ENCODE measurements around the gene MRPL10. TPM values are rescaled to one million over a fixed set of nuclear protein-coding genes. Genes with fewer than 3 reads are reported as not detected.

MRPL10 gene
- total RNA-seq, 2 experiments from 2014 or later, result 49.0 to 51.4 TPM

DNA sequence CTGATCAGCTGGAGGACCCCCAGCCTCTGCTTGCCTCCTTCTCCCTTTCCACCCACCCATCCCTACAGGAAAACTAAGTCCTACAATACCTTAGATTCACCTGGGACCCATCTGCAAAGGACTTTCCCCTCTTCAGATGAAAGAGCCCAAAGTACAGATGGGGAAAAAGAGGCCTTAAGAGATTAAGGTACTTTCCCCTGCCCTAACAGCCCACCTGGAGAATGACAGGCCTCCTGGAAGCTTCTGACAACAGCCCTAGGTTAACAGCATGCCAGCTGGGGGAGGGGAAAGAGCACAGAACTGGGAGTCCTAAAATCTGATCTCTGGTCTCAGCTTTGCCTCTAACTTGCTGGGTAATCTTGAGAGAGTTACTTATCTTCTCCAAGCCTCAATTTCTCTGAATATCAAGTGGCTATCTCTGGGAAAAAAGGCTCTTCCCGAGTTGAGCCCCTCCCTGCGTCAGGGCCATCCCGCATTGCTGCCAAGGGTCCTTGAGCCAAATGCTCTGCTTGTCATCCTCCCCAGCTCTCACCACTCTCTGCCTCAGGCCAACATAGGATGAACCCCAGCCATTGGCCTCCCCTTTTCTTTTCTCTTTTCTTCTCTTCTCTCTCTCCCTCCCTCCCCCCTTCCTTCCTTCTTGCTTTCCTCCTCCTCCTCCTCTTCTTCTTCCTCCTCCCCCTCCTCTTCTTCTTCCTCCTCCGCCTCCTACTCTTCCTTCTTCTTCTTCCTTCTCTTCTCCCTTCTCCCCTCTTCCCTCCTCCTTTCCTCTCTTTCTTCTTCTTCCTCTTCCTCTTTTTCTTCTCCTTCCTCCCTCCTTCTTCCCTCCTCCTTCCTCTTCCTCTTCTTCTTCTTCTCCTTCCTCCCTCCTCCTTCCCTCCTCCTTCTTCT lies 42.1 kb upstream of the MRPL10 start:
- intact Hi-C loops (cut with DNase I, micrococcal nuclease), result no loop called here
- POLR2A ChIA-PET, result no interaction called here

DNA sequence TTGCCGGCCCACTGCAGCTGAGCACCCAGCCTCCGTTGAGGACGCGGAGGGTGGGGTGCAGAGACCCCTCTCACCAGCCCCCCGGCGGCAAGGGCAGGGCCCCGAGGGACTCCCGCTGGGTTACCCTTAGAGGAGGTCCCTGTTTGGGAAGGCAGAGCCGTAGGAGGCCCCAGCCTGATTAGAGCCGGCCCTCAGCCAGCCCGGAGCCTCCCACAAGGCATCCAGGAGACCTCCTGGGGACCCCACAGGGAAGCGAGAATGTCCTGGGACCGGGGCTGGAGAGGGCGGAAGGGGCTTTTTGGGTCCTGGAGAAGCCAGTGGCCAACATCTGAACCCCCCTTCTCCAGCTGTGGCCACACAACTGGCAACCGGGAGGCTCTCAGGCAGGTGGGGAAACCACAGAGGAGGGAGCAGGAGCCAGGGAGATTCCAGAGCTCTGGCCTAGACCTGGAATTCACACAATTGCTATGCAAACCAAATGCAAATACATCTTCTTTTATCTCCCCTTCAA lies 41.4 kb upstream of the MRPL10 start:
- Histone ChIP-seq H3K4me1 (ENCODE audit: insufficient read depth, low read length) (no peaks in the 10 kb centered on the region), H3K27ac (ENCODE audit: low read depth in 1 of 2, low read length in 2 of 2) (no peak overlapping the region), H3K9me3 (ENCODE audit: control insufficient read depth in 1 of 2, insufficient read depth in 1 of 2, low read length in 2 of 2) (peaks cover 0 to 8% of the 10 kb centered on the region in 2 experiments), H3K4me3 (ENCODE audit: low read length) (no peak overlapping the region), H3K36me3 (ENCODE audit: insufficient read depth, low read length) (no peaks in the 10 kb centered on the region), H3K27me3 (ENCODE audit: control insufficient read depth in 1 of 2, insufficient read depth in 2 of 2, low read length in 2 of 2) (peaks cover 28 to 42% of the 10 kb centered on the region in 2 experiments)
- CTCF ChIA-PET, result interaction anchor here (1.2 kb wide), 1 partner anchor 31 kb away, joined by 4 read pairs; the partner anchor contains the start of gene SCRN2
- no peaks in the 10 kb centered on the region for H3K9me3 Mint-ChIP-seq
- TF ChIP-seq, protein P1, sequence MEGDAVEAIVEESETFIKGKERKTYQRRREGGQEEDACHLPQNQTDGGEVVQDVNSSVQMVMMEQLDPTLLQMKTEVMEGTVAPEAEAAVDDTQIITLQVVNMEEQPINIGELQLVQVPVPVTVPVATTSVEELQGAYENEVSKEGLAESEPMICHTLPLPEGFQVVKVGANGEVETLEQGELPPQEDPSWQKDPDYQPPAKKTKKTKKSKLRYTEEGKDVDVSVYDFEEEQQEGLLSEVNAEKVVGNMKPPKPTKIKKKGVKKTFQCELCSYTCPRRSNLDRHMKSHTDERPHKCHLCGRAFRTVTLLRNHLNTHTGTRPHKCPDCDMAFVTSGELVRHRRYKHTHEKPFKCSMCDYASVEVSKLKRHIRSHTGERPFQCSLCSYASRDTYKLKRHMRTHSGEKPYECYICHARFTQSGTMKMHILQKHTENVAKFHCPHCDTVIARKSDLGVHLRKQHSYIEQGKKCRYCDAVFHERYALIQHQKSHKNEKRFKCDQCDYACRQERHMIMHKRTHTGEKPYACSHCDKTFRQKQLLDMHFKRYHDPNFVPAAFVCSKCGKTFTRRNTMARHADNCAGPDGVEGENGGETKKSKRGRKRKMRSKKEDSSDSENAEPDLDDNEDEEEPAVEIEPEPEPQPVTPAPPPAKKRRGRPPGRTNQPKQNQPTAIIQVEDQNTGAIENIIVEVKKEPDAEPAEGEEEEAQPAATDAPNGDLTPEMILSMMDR (IDR thresholded peaks at IDR 0.05), result no peak
- H3K4me3 Mint-ChIP-seq, result no peak overlapping the region
- POLR2A ChIA-PET, result no interaction called here
- H3K27me3 Mint-ChIP-seq, result peaks cover 76% of the 10 kb centered on the region
- ATAC-seq (ENCODE audit: poor library complexity) (no peak), DNase-seq (no peak)
- no peak overlapping the region for H3K27ac Mint-ChIP-seq
- no peaks in the 10 kb centered on the region for H3K4me1 Mint-ChIP-seq (ENCODE audit: low read depth)
- intact Hi-C loops (cut with DNase I, micrococcal nuclease), result no loop called here
- H3K36me3 Mint-ChIP-seq (ENCODE audit: low read depth), result no peaks in the 10 kb centered on the region

More for the DNA sequence above, 42.1 kb upstream of the MRPL10 start:
- no peak overlapping the region for H3K4me3 ChIP-seq (ENCODE audit: low read length)
- H3K27me3 Mint-ChIP-seq, result peaks cover 76% of the 10 kb centered on the region
- ATAC-seq (ENCODE audit: poor library complexity), result no peak
- no peak for DNase-seq
- TF ChIP-seq, protein P1 (IDR thresholded peaks at IDR 0.05), result no peak
- H3K9me3 Mint-ChIP-seq, result no peaks in the 10 kb centered on the region
- H3K36me3 Mint-ChIP-seq (ENCODE audit: low read depth), result no peaks in the 10 kb centered on the region
- H3K4me3 Mint-ChIP-seq, result no peak overlapping the region
- no peaks in the 10 kb centered on the region for H3K4me1 Mint-ChIP-seq (ENCODE audit: low read depth)
- H3K9me3 ChIP-seq (ENCODE audit: control insufficient read depth in 1 of 2, insufficient read depth in 1 of 2, low read length in 2 of 2), result peaks cover 0 to 8% of the 10 kb centered on the region in 2 experiments
- H3K4me1 ChIP-seq (ENCODE audit: insufficient read depth, low read length), result no peaks in the 10 kb centered on the region
- CTCF ChIA-PET, result interaction anchor here (1.2 kb wide), 1 partner anchor 32 kb away, joined by 4 read pairs; the partner anchor contains the start of gene SCRN2
- no peaks in the 10 kb centered on the region for H3K36me3 ChIP-seq (ENCODE audit: insufficient read depth, low read length)
- H3K27ac ChIP-seq (ENCODE audit: low read depth in 1 of 2, low read length in 2 of 2), result no peak overlapping the region
- peaks cover 31 to 43% of the 10 kb centered on the region in 2 experiments for H3K27me3 ChIP-seq (ENCODE audit: control insufficient read depth in 1 of 2, insufficient read depth in 2 of 2, low read length in 2 of 2)
- no peak overlapping the region for H3K27ac Mint-ChIP-seq

DNA sequence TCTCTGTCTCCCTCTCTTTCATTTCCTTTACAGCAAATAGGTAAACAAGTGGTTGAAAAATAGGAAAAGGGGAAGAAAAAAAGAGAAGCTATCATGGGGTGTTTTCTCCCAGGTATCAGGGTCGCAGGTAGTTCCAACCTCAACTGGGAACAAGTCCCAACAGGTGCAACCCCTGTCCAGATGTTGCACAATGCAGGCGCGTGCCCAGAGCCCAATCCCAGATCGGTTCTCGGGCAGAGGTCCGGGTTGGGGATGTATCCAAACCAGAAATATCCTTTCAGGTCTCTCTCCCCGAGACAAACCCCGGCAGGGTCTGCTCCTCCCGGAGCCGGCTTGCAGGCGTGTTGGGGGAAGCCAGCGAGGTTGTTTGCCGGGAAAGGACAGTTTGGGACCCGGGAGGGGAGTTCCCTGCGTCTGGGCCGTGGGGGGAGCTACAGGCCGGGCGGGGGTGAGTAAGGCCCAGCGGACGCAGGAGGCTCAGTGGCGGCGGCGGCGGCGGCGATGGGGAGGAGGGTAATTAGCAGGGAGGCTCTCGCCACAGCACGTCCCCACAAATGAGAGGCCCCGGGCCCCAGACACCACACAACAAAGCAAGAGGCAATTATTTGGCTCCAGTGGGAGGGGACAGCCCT lies 40.8 kb upstream of the MRPL10 start:
- H3K36me3 Mint-ChIP-seq (ENCODE audit: low read depth), result no peaks in the 10 kb centered on the region
- Histone ChIP-seq H3K4me1 (ENCODE audit: insufficient read depth, low read length) (no peaks in the 10 kb centered on the region), H3K27ac (ENCODE audit: low read depth in 1 of 2, low read length in 2 of 2) (no peak overlapping the region), H3K36me3 (ENCODE audit: insufficient read depth, low read length) (no peaks in the 10 kb centered on the region), H3K9me3 (ENCODE audit: control insufficient read depth in 1 of 2, insufficient read depth in 1 of 2, low read length in 2 of 2) (peaks cover 0 to 8% of the 10 kb centered on the region in 2 experiments), H3K27me3 (ENCODE audit: control insufficient read depth in 1 of 2, insufficient read depth in 2 of 2, low read length in 2 of 2) (peaks cover 28 to 42% of the 10 kb centered on the region in 2 experiments), H3K4me3 (ENCODE audit: low read length) (no peak overlapping the region)
- no peaks in the 10 kb centered on the region for H3K4me1 Mint-ChIP-seq (ENCODE audit: low read depth)
- TF ChIP-seq, protein P1 (IDR thresholded peaks at IDR 0.05), result no peak
- no peaks in the 10 kb centered on the region for H3K9me3 Mint-ChIP-seq
- no peak for ATAC-seq (ENCODE audit: poor library complexity)
- ChIA-PET CTCF (no interaction called here), POLR2A (no interaction called here)
- H3K4me3 Mint-ChIP-seq, result no peak overlapping the region
- peaks cover 74% of the 10 kb centered on the region for H3K27me3 Mint-ChIP-seq
- no peak for DNase-seq
- no peak overlapping the region for H3K27ac Mint-ChIP-seq
- intact Hi-C loops (cut with DNase I, micrococcal nuclease), result no loop called here
